GM19463 (cell line): ENCODE data around the gene TGOLN2.

Source experiments
- ATAC-seq: cut with Tn5 transposase; IDR thresholded peaks from one replicate; pipeline ENCODE4 v1.9.1; 2021; ENCODE audit warnings: mild to moderate bottlenecking, moderate library complexity; ENCODE audit not compliant: unreplicated experiment

The TGOLN2 gene

GRCh38 chr2:85309699-85310321, 18.0 kb downstream of the TGOLN2 start:
- peak; percentile 32 for ATAC-seq

GRCh38 chr2:85308896-85309555, 18.8 kb downstream of the TGOLN2 start:
- ATAC-seq = peak; percentile 53

- no peak for ATAC-seq
Measured at GRCh38 chr2:85308201-85308600, 19.6 kb downstream of the TGOLN2 start.

GRCh38 chr2:85307527-85307897, 20.3 kb downstream of the TGOLN2 start:
- no peak for ATAC-seq

- no peak for ATAC-seq
Measured at GRCh38 chr2:85303780-85304531, 23.8 kb downstream of the TGOLN2 start.

GRCh38 chr2:85302121-85302520, 25.7 kb downstream of the TGOLN2 start:
- no peak for ATAC-seq

GRCh38 chr2:85291425-85292023, 36.3 kb downstream of the TGOLN2 start:
- ATAC-seq = no peak

- ATAC-seq = no peak
Measured at GRCh38 chr2:85288244-85288725, 39.5 kb downstream of the TGOLN2 start.

- no peak for ATAC-seq
Measured at GRCh38 chr2:85287721-85288120, 40.1 kb downstream of the TGOLN2 start.

- ATAC-seq = no peak
Measured at GRCh38 chr2:85286918-85287317, 40.9 kb downstream of the TGOLN2 start.

- ATAC-seq = no peak
Measured at GRCh38 chr2:85283641-85284040, 44.1 kb downstream of the TGOLN2 start.

- ATAC-seq = no peak
Measured at GRCh38 chr2:85282914-85283313, 44.9 kb downstream of the TGOLN2 start.

- ATAC-seq = no peak
Measured at GRCh38 chr2:85281553-85281952, 46.2 kb downstream of the TGOLN2 start.

- no peak for ATAC-seq
Measured at GRCh38 chr2:85278361-85278760, 49.4 kb downstream of the TGOLN2 start.

- ATAC-seq = no peak
Measured at GRCh38 chr2:85277416-85278158, 50.2 kb downstream of the TGOLN2 start.

- ATAC-seq = no peak
Measured at GRCh38 chr2:85276571-85277118, 51.1 kb downstream of the TGOLN2 start.

- ATAC-seq = no peak
Measured at GRCh38 chr2:85275984-85276540, 51.7 kb downstream of the TGOLN2 start.

GRCh38 chr2:85273738-85274731, 53.8 kb downstream of the TGOLN2 start:
- no peak for ATAC-seq

GRCh38 chr2:85272357-85272756, 55.4 kb downstream of the TGOLN2 start:
- no peak for ATAC-seq
